Measurements from ENCODE around the gene UNC80. TPM values are rescaled to one million over a fixed set of nuclear protein-coding genes. Genes with fewer than 3 reads are reported as not detected.

The UNC80 gene
- total and polyA plus RNA-seq, 8 donors: 0.69 to 4.8 (median 1.9) TPM

- peak; percentile 43 to 80 (median 78) for ATAC-seq
- WGBS, 2 donors: 35 to 46% methylated on average over 2 of the region's 2 CpGs
These were observed 206.0 kb downstream of the UNC80 start for GRCh38 chr2:209977386-209978239.

GRCh38 chr2:209984291-209984690, 212.7 kb downstream of the UNC80 start:
- FAIRE-seq: no peak
- TF ChIP-seq CTCF (IDR thresholded peaks at IDR 0.05): no peak
- 81 to 91% methylated on average over 2 of the region's 2 CpGs for WGBS, 2 donors
- no peak for ATAC-seq
- Histone ChIP-seq H3K36me3 (no peaks in the 10 kb centered on the region), H3K27me3 (no peaks in the 10 kb centered on the region), H3K4me3 (no peak overlapping the region), H3K27ac (no peak overlapping the region), H3K4me1 (no peaks in the 10 kb centered on the region), H3K9me3 (no peaks in the 10 kb centered on the region)
- intact Hi-C loops (cut with DNase I): no loop called here
- DNase-seq: no peak

More at GRCh38 chr2:209977386-209978239, 206.0 kb downstream of the UNC80 start:
- no peaks in the 10 kb centered on the region for H3K36me3 ChIP-seq
- H3K4me1 ChIP-seq: no peaks in the 10 kb centered on the region
- intact Hi-C loops (cut with DNase I): loop anchor here (5.0 to 10.0 kb wide), 3 partner anchors 220 to 227 kb away; no protein-coding TSS in a partner anchor
- no peaks in the 10 kb centered on the region for H3K27me3 ChIP-seq
- H3K9me3 ChIP-seq: no peaks in the 10 kb centered on the region
- FAIRE-seq: peak; percentile 89
- peak in 3 of 4 donors; percentile 26 to 46 (median 41) for TF ChIP-seq CTCF (IDR thresholded peaks at IDR 0.05)
- no peak for DNase-seq
- H3K4me3 ChIP-seq: no peak overlapping the region
- H3K27ac ChIP-seq: no peak overlapping the region

GRCh38 chr2:209985874-209986273, 214.2 kb downstream of the UNC80 start:
- Histone ChIP-seq H3K36me3 (no peaks in the 10 kb centered on the region), H3K9me3 (no peaks in the 10 kb centered on the region), H3K27ac (no peak overlapping the region), H3K27me3 (no peaks in the 10 kb centered on the region), H3K4me3 (no peak overlapping the region), H3K4me1 (no peaks in the 10 kb centered on the region)
- peak in 2 of 4 donors; percentile 25 to 46 for ATAC-seq
- WGBS, 2 donors: 68 to 76% methylated on average over 3 of the region's 3 CpGs
- intact Hi-C loops (cut with DNase I): no loop called here
- TF ChIP-seq CTCF (IDR thresholded peaks at IDR 0.05): no peak
- DNase-seq: no peak
- FAIRE-seq: no peak

- no peaks in the 10 kb centered on the region for H3K4me1 ChIP-seq
- no peak for TF ChIP-seq CTCF (IDR thresholded peaks at IDR 0.05)
- WGBS, 2 donors: 73 to 79% methylated on average over 2 of the region's 2 CpGs
- no peaks in the 10 kb centered on the region for H3K27me3 ChIP-seq
- no peaks in the 10 kb centered on the region for H3K36me3 ChIP-seq
- no peaks in the 10 kb centered on the region for H3K9me3 ChIP-seq
- H3K4me3 ChIP-seq: no peak overlapping the region
- no peak overlapping the region for H3K27ac ChIP-seq
- ATAC-seq (no peak), FAIRE-seq (no peak), DNase-seq (no peak)
- intact Hi-C loops (cut with DNase I): no loop called here
These were observed 214.8 kb downstream of the UNC80 start for GRCh38 chr2:209986415-209986814.

- no peak for FAIRE-seq
- Histone ChIP-seq H3K9me3 (no peaks in the 10 kb centered on the region), H3K36me3 (no peaks in the 10 kb centered on the region), H3K27me3 (no peaks in the 10 kb centered on the region), H3K4me1 (no peaks in the 10 kb centered on the region), H3K4me3 (no peak overlapping the region), H3K27ac (no peak overlapping the region)
- intact Hi-C loops (cut with DNase I): no loop called here
- DNase-seq: no peak
- no peak for ATAC-seq
- WGBS, 2 donors: 59 to 60% methylated on average over 4 of the region's 4 CpGs
- no peak for TF ChIP-seq CTCF (IDR thresholded peaks at IDR 0.05)
These were observed 216.4 kb downstream of the UNC80 start for GRCh38 chr2:209988010-209988409.

Measured in pancreas (tissue), 10 donors.